ENCODE results near the gene PKD2.

The PKD2 gene

DNA sequence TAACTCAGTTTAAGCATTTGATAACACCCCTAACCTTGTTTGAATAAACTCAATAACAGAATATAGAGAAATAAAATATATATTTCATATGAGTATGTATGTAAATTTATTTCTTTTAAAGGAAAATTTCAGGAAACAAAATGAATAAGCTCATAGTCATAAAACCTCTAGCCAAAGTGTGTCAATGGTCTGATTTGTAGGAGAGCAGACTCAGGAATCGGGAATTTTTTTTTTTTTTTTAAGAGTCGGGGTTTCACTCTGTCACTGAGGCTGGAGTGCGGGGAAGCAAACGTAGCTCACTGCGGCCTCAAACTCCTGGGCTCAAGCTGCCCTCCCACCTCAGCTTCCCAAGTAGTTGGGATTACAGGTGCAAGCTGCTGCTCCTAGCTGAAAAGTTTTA is 2.4 kb downstream of the PKD2 start:
- Histone ChIP-seq H3K4me2 (ENCODE audit: low read length) (no peak overlapping the region), H4K20me1 (ENCODE audit: insufficient read depth, low read length) (peaks cover 28% of the 10 kb centered on the region), H3K9ac (ENCODE audit: low read length) (no peak overlapping the region), H3K27ac (ENCODE audit: low read length) (no peak overlapping the region), H3K36me3 (replicated peaks; ENCODE audit: low read depth, low read length) (no peaks in the 10 kb centered on the region), H3K4me3 (ENCODE audit: low read length) (no peak overlapping the region), H3K9me3 (ENCODE audit: insufficient read depth, low read length) (no peaks in the 10 kb centered on the region), H2AFZ (ENCODE audit: low read depth, low read length) (no peak overlapping the region), H3K4me1 (ENCODE audit: low read length) (peaks cover 37% of the 10 kb centered on the region), H3K79me2 (ENCODE audit: low read length) (peaks cover 58% of the 10 kb centered on the region), H3K27me3 (ENCODE audit: low read depth, low read length) (no peaks in the 10 kb centered on the region)
- TF ChIP-seq, protein P1, sequence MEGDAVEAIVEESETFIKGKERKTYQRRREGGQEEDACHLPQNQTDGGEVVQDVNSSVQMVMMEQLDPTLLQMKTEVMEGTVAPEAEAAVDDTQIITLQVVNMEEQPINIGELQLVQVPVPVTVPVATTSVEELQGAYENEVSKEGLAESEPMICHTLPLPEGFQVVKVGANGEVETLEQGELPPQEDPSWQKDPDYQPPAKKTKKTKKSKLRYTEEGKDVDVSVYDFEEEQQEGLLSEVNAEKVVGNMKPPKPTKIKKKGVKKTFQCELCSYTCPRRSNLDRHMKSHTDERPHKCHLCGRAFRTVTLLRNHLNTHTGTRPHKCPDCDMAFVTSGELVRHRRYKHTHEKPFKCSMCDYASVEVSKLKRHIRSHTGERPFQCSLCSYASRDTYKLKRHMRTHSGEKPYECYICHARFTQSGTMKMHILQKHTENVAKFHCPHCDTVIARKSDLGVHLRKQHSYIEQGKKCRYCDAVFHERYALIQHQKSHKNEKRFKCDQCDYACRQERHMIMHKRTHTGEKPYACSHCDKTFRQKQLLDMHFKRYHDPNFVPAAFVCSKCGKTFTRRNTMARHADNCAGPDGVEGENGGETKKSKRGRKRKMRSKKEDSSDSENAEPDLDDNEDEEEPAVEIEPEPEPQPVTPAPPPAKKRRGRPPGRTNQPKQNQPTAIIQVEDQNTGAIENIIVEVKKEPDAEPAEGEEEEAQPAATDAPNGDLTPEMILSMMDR (IDR thresholded peaks at IDR 0.05; ENCODE audit: low read depth, low read length) = no peak
- no peak for TF ChIP-seq EZH2phosphoT487 (IDR thresholded peaks at IDR 0.05; ENCODE audit: low read depth)

DNA sequence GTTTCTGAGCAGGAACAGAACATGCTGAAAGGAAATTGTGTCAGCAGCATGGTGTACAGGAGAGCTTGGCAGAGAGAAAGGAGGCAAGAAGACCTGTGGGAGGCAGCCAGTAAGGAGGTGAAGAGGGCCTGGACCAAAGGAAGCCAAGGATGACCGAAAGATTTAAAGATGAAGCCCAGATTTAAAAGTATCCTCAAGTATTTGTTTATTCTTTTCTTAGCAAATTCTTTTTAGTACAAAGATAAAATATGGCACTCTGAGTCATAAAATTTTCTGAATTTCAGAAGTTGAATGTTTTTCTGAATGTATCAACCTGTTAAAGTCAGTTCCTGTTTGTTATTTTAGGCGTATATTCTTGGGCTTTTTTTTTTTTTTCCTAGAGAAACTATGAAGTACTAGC is 3.5 kb downstream of the PKD2 start:
- TF ChIP-seq, protein P1 (IDR thresholded peaks at IDR 0.05; ENCODE audit: low read depth, low read length) = no peak
- TF ChIP-seq EZH2phosphoT487 (IDR thresholded peaks at IDR 0.05; ENCODE audit: low read depth) = no peak
- Histone ChIP-seq H3K27ac (ENCODE audit: low read length) (no peak overlapping the region), H3K36me3 (replicated peaks; ENCODE audit: low read depth, low read length) (no peaks in the 10 kb centered on the region), H3K4me1 (ENCODE audit: low read length) (peaks cover 37% of the 10 kb centered on the region), H3K9me3 (ENCODE audit: insufficient read depth, low read length) (no peaks in the 10 kb centered on the region), H3K27me3 (ENCODE audit: low read depth, low read length) (no peaks in the 10 kb centered on the region), H3K79me2 (ENCODE audit: low read length) (peaks cover 61% of the 10 kb centered on the region), H3K4me2 (ENCODE audit: low read length) (0 out of 2 replicates have a peak overlapping the region, but pooled peaks have one; percentile 7), H3K4me3 (ENCODE audit: low read length) (no peak overlapping the region), H3K9ac (ENCODE audit: low read length) (no peak overlapping the region), H2AFZ (ENCODE audit: low read depth, low read length) (no peak overlapping the region), H4K20me1 (ENCODE audit: insufficient read depth, low read length) (peaks cover 28% of the 10 kb centered on the region)

DNA sequence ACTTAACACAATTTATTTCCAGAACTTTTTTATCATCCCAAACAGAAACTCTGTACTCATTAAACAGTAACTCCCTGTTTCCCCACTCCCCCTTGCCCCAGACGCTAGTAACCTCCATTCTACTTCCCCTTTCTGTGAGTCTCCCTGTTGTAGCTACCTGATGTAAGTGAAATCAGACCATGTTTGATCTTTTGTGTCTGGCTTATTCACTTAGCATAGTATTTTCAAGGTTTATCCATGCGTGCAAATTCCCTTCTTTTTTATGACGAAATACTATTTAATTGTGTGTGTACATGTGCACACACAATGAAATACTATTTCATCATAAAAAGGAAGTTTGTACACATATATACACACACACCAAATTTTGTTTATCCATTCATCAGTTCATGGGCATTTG is 5.2 kb downstream of the PKD2 start:
- TF ChIP-seq, protein P1 (IDR thresholded peaks at IDR 0.05; ENCODE audit: low read depth, low read length) = no peak
- no peak for TF ChIP-seq EZH2phosphoT487 (IDR thresholded peaks at IDR 0.05; ENCODE audit: low read depth)
- peak overlapping the region; percentile 54 for H3K4me2 ChIP-seq (ENCODE audit: low read length)
- no peaks in the 10 kb centered on the region for H3K36me3 ChIP-seq (replicated peaks; ENCODE audit: low read depth, low read length)
- no peak overlapping the region for H3K27ac ChIP-seq (ENCODE audit: low read length)
- H3K4me1 ChIP-seq (ENCODE audit: low read length) = peaks cover 41% of the 10 kb centered on the region
- peak overlapping the region; percentile 8; the same call in 1 of the 2 replicates for H3K4me3 ChIP-seq (ENCODE audit: low read length)
- peaks cover 64% of the 10 kb centered on the region for H3K79me2 ChIP-seq (ENCODE audit: low read length)
- H3K9me3 ChIP-seq (ENCODE audit: insufficient read depth, low read length) = no peaks in the 10 kb centered on the region
- H3K27me3 ChIP-seq (ENCODE audit: low read depth, low read length) = no peaks in the 10 kb centered on the region
- no peak overlapping the region for H3K9ac ChIP-seq (ENCODE audit: low read length)
- H2AFZ ChIP-seq (ENCODE audit: low read depth, low read length) = no peak overlapping the region
- H4K20me1 ChIP-seq (ENCODE audit: insufficient read depth, low read length) = peaks cover 28% of the 10 kb centered on the region

DNA sequence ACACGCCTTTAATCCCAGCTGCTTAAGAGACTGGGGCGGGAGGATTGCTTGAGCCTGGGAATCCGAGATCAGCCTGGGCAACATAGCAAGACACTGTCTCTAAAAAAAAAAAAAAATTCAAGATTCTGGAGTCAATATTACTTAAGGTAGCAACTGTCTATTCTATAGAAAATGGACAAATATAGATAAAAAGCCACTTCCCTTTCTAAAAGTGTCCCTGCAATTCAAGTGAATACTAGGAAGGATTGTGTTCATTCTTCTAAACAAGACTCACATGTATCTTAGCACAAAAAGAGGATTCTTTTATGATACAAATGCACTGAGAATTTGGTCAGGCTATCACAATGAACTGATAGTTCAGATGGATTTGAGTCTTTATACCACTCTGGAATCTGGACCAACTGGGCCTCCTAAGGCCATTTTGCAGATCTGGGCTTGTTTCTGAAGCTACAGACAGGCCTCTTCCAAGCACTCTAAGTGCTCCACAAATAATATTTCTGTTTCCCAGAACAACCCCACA is 7.0 kb downstream of the PKD2 start:
- no peak overlapping the region for H2AFZ ChIP-seq (ENCODE audit: low read depth, low read length)
- H3K4me3 ChIP-seq (ENCODE audit: low read length) = no peak overlapping the region
- TF ChIP-seq, protein P1 (IDR thresholded peaks at IDR 0.05; ENCODE audit: low read depth, low read length) = no peak
- no peak for TF ChIP-seq EZH2phosphoT487 (IDR thresholded peaks at IDR 0.05; ENCODE audit: low read depth)
- no peaks in the 10 kb centered on the region for H3K9me3 ChIP-seq (ENCODE audit: insufficient read depth, low read length)
- H3K9ac ChIP-seq (ENCODE audit: low read length) = no peak overlapping the region
- H4K20me1 ChIP-seq (ENCODE audit: insufficient read depth, low read length) = peaks cover 18% of the 10 kb centered on the region; the same call in 1 of the 2 replicates
- H3K79me2 ChIP-seq (ENCODE audit: low read length) = peaks cover 56% of the 10 kb centered on the region
- peaks cover 9% of the 10 kb centered on the region for H3K36me3 ChIP-seq (replicated peaks; ENCODE audit: low read depth, low read length)
- no peaks in the 10 kb centered on the region for H3K27me3 ChIP-seq (ENCODE audit: low read depth, low read length)
- H3K27ac ChIP-seq (ENCODE audit: low read length) = no peak overlapping the region
- H3K4me2 ChIP-seq (ENCODE audit: low read length) = no peak overlapping the region
- H3K4me1 ChIP-seq (ENCODE audit: low read length) = peaks cover 32% of the 10 kb centered on the region

Measured in OCI-LY3 (cell line).